HEK293 (cell line): ENCODE measurements around the gene CDCA3.

Source experiments
- FEZF1 ChIP-seq: fragments of 450-650 bp; formaldehyde crosslinking; IDR thresholded peaks from 2 replicates; pipeline ENCODE4 v1.5.1; 2016; ENCODE audit warnings: missing biosample characterization, missing genetic modification characterization
- GFI1B ChIP-seq: fragments of 450-650 bp; formaldehyde crosslinking; IDR thresholded peaks from 2 replicates; pipeline ENCODE4 v1.5.1; 2016; ENCODE audit warnings: missing biosample characterization, missing genetic modification characterization
- OSR2 ChIP-seq: fragments of 450-650 bp; formaldehyde crosslinking; IDR thresholded peaks from 2 replicates; pipeline ENCODE4 v1.5.1; 2016; ENCODE audit warnings: missing biosample characterization, missing genetic modification characterization
- ZBTB1 ChIP-seq: fragments of 450-650 bp; formaldehyde crosslinking; IDR thresholded peaks from 2 replicates; pipeline ENCODE4 v1.5.1; 2016; ENCODE audit warnings: missing biosample characterization, missing genetic modification characterization
- ZBTB21 ChIP-seq: fragments of 450-650 bp; formaldehyde crosslinking; IDR thresholded peaks from 2 replicates; pipeline ENCODE4 v1.5.1; 2017; ENCODE audit warnings: missing biosample characterization, missing genetic modification characterization
- ZBTB7A ChIP-seq: fragments of 450-650 bp; formaldehyde crosslinking; IDR thresholded peaks from 2 replicates; pipeline ENCODE4 v1.5.1; 2016; ENCODE audit warnings: low read depth, missing biosample characterization, missing genetic modification characterization
- ZFHX2 ChIP-seq: fragments of 450-650 bp; formaldehyde crosslinking; conservative IDR thresholded peaks from 2 replicates; pipeline ENCODE4 v1.5.1; 2016; ENCODE audit warnings: missing biosample characterization, missing genetic modification characterization
- ZNF10 ChIP-seq: fragments of 450-650 bp; formaldehyde crosslinking; IDR thresholded peaks from 2 replicates; pipeline ENCODE4 v1.5.1; 2017; ENCODE audit warnings: missing biosample characterization, missing genetic modification characterization
- ZNF140 ChIP-seq: fragments of 450-650 bp; formaldehyde crosslinking; IDR thresholded peaks from 2 replicates; pipeline ENCODE4 v1.5.1; 2016; ENCODE audit warnings: missing biosample characterization, missing genetic modification characterization
- ZNF155 ChIP-seq: fragments of 450-650 bp; formaldehyde crosslinking; IDR thresholded peaks from 2 replicates; pipeline ENCODE4 v1.5.1; 2016; ENCODE audit warnings: missing biosample characterization, missing genetic modification characterization
- ZNF16 ChIP-seq: fragments of 450-650 bp; formaldehyde crosslinking; IDR thresholded peaks from 2 replicates; pipeline ENCODE4 v1.5.1; 2016; ENCODE audit warnings: low read depth, missing biosample characterization, missing genetic modification characterization
- ZNF239 ChIP-seq: fragments of 450-650 bp; formaldehyde crosslinking; IDR thresholded peaks from 2 replicates; pipeline ENCODE4 v1.5.1; 2016; ENCODE audit warnings: missing biosample characterization, missing genetic modification characterization
- ZNF24 ChIP-seq: fragments of 450-650 bp; formaldehyde crosslinking; IDR thresholded peaks from 2 replicates; pipeline ENCODE4 v1.5.1; 2016; ENCODE audit warnings: missing biosample characterization, missing genetic modification characterization
- ZNF292 ChIP-seq: fragments of 450-650 bp; formaldehyde crosslinking; IDR thresholded peaks from 2 replicates; pipeline ENCODE4 v1.5.1; 2016; ENCODE audit warnings: low read depth, missing biosample characterization, missing genetic modification characterization, borderline replicate concordance
- ZNF311 ChIP-seq: fragments of 450-650 bp; formaldehyde crosslinking; IDR thresholded peaks from 2 replicates; pipeline ENCODE4 v1.5.1; 2017; ENCODE audit warnings: missing biosample characterization, missing genetic modification characterization, borderline replicate concordance
- ZNF341 ChIP-seq: fragments of 450-650 bp; formaldehyde crosslinking; IDR thresholded peaks from 2 replicates; pipeline ENCODE4; 2016; ENCODE audit warnings: low read depth, missing biosample characterization, missing genetic modification characterization
- ZNF37A ChIP-seq: fragments of 450-650 bp; IDR thresholded peaks from 2 replicates; pipeline ENCODE4 v1.5.1; 2018; ENCODE audit warnings: missing biosample characterization, missing genetic modification characterization
- ZNF404 ChIP-seq: fragments of 450-650 bp; formaldehyde crosslinking; IDR thresholded peaks from 2 replicates; pipeline ENCODE4 v1.5.1; 2017; ENCODE audit warnings: missing biosample characterization, missing genetic modification characterization
- ZNF423 ChIP-seq: fragments of 450-650 bp; formaldehyde crosslinking; IDR thresholded peaks from 2 replicates; pipeline ENCODE4 v1.5.1; 2016; ENCODE audit warnings: missing biosample characterization, missing genetic modification characterization
- ZNF558 ChIP-seq: fragments of 450-650 bp; formaldehyde crosslinking; IDR thresholded peaks from 2 replicates; pipeline ENCODE4 v1.5.1; 2016; ENCODE audit warnings: missing biosample characterization, missing genetic modification characterization
- ZNF664 ChIP-seq: fragments of 450-650 bp; formaldehyde crosslinking; IDR thresholded peaks from 2 replicates; pipeline ENCODE4 v1.5.1; 2016; ENCODE audit warnings: missing biosample characterization, missing genetic modification characterization
- ZNF76 ChIP-seq: fragments of 450-650 bp; formaldehyde crosslinking; IDR thresholded peaks from 2 replicates; pipeline ENCODE4; 2016; ENCODE audit warnings: low read depth, missing biosample characterization, missing genetic modification characterization, borderline replicate concordance
- ZNF776 ChIP-seq: fragments of 450-650 bp; formaldehyde crosslinking; IDR thresholded peaks from 2 replicates; pipeline ENCODE4 v1.5.0; 2017; ENCODE audit warnings: missing biosample characterization, missing genetic modification characterization, borderline replicate concordance
- ZSCAN16 ChIP-seq: fragments of 450-650 bp; formaldehyde crosslinking; IDR thresholded peaks from 2 replicates; pipeline ENCODE4 v1.5.1; 2016; ENCODE audit warnings: missing biosample characterization, missing genetic modification characterization
- ZSCAN30 ChIP-seq: fragments of 450-650 bp; IDR thresholded peaks from 2 replicates; pipeline ENCODE4 v1.5.1; 2018; ENCODE audit warnings: missing biosample characterization, mild to moderate bottlenecking, missing genetic modification characterization, moderate library complexity
- TF ChIP-seq, protein P1 (sequence below): fragments of 450-650 bp; formaldehyde crosslinking; IDR thresholded peaks from 2 replicates; pipeline ENCODE4 v1.5.1; 2016; ENCODE audit warnings: missing biosample characterization, missing genetic modification characterization
- TF ChIP-seq, protein P2 (sequence below): fragments of 450-650 bp; formaldehyde crosslinking; conservative IDR thresholded peaks from 2 replicates; pipeline ENCODE4 v1.5.1; 2016; ENCODE audit warnings: low read depth, missing biosample characterization, missing genetic modification characterization
- TF ChIP-seq, protein P3 (sequence below): fragments of 450-650 bp; formaldehyde crosslinking; IDR thresholded peaks from 2 replicates; pipeline ENCODE4 v1.5.1; 2017; ENCODE audit warnings: missing biosample characterization, mild to moderate bottlenecking, missing genetic modification characterization, moderate library complexity
- TF ChIP-seq, protein P4 (sequence below): fragments of 450-650 bp; formaldehyde crosslinking; IDR thresholded peaks from 2 replicates; pipeline ENCODE4 v1.5.1; 2016; ENCODE audit warnings: missing biosample characterization, missing genetic modification characterization
- TF ChIP-seq, protein P5 (sequence below): fragments of 450-650 bp; formaldehyde crosslinking; IDR thresholded peaks from 2 replicates; pipeline ENCODE4 v1.5.1; 2016; ENCODE audit warnings: missing biosample characterization, missing genetic modification characterization
- TF ChIP-seq, protein P6 (sequence below): fragments of 450-650 bp; formaldehyde crosslinking; IDR thresholded peaks from 2 replicates; pipeline ENCODE4 v1.5.1; 2017; ENCODE audit warnings: missing biosample characterization, missing genetic modification characterization

The CDCA3 gene

DNA sequence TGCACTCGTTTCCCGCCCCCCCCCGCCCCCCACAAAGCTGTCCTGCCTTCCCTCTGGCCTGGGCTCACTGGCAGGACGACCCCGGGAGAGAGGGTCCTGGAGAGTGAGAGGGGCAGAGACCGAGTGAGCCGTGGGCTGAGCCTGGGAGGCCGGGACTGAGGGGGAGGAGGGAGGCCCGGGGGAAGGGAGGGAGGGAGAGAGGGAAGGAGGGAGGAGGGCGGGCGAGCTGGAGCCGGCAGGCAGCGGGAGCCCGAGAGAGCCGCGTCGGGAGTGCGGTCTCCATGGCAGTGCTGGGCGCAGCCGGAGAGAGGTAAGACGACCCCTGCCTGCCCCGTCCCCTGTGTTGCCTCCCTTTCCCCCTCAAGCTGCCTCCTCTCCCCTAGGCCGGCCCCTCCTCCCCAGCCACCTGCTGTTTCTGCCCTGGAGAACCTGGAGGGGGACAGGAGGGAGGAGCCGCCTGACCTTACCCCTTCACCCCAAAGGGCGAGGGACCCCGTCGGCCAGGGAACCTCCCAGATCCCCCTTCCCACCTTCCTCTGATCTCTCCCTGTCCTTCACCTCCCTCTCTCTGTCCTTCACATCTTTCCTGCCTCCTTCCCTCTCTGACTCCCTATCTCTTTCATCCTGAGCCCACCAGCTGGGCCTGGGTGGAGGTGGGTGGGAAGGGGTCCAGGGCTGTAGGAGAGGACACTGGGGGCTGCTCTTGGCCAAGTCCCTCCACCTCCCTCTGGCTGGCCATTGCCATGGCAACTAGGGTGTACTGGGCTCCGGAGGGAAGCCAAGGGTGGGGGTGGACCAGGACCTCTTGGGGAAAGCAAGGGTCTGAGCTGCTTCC, 29.3 kb downstream of the CDCA3 start, which contains the start of gene GPR162 (continued):
- TF ChIP-seq ZBTB21 (no peak; the same call in 1 of the 2 replicates), GFI1B (tag by site-specific recombination) (no peak), ZNF24 (tag by site-specific recombination) (0 out of 2 replicates have a peak, but pooled peaks have one; percentile 32), ZNF404 (tag by site-specific recombination) (no peak), ZNF776 (no peak), ZNF37A (no peak), ZNF76 (tag by site-specific recombination) (peak; percentile 46), ZBTB1 (tag by site-specific recombination) (no peak), ZSCAN16 (no peak), ZNF239 (no peak), ZSCAN30 (no peak), ZNF292 (tag by site-specific recombination) (no peak), ZNF423 (tag by site-specific recombination) (0 out of 2 replicates have a peak, but pooled peaks have one; percentile 32), ZNF664 (tag by site-specific recombination) (no peak), ZNF155 (no peak), ZNF140 (tag by site-specific recombination) (no peak), ZNF16 (tag by site-specific recombination) (no peak), ZNF10 (tag by site-specific recombination) (no peak; the same call in 1 of the 2 replicates), ZBTB7A (tag by site-specific recombination) (0 out of 2 replicates have a peak, but pooled peaks have one; percentile 24), OSR2 (tag by site-specific recombination) (no peak), ZNF341 (tag by site-specific recombination) (peak; percentile 65; the same call in 1 of the 2 replicates), ZNF558 (no peak), ZFHX2 (tag by site-specific recombination) (peak; percentile 77), FEZF1 (no peak), ZNF311 (tag by site-specific recombination) (no peak)
- TF ChIP-seq, protein P1, sequence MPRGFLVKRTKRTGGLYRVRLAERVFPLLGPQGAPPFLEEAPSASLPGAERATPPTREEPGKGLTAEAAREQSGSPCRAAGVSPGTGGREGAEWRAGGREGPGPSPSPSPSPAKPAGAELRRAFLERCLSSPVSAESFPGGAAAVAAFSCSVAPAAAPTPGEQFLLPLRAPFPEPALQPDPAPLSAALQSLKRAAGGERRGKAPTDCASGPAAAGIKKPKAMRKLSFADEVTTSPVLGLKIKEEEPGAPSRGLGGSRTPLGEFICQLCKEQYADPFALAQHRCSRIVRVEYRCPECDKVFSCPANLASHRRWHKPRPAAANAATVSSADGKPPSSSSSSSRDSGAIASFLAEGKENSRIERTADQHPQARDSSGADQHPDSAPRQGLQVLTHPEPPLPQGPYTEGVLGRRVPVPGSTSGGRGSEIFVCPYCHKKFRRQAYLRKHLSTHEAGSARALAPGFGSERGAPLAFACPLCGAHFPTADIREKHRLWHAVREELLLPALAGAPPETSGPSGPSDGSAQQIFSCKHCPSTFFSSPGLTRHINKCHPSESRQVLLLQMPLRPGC (tag by site-specific recombination), result no peak
- TF ChIP-seq, protein P2, sequence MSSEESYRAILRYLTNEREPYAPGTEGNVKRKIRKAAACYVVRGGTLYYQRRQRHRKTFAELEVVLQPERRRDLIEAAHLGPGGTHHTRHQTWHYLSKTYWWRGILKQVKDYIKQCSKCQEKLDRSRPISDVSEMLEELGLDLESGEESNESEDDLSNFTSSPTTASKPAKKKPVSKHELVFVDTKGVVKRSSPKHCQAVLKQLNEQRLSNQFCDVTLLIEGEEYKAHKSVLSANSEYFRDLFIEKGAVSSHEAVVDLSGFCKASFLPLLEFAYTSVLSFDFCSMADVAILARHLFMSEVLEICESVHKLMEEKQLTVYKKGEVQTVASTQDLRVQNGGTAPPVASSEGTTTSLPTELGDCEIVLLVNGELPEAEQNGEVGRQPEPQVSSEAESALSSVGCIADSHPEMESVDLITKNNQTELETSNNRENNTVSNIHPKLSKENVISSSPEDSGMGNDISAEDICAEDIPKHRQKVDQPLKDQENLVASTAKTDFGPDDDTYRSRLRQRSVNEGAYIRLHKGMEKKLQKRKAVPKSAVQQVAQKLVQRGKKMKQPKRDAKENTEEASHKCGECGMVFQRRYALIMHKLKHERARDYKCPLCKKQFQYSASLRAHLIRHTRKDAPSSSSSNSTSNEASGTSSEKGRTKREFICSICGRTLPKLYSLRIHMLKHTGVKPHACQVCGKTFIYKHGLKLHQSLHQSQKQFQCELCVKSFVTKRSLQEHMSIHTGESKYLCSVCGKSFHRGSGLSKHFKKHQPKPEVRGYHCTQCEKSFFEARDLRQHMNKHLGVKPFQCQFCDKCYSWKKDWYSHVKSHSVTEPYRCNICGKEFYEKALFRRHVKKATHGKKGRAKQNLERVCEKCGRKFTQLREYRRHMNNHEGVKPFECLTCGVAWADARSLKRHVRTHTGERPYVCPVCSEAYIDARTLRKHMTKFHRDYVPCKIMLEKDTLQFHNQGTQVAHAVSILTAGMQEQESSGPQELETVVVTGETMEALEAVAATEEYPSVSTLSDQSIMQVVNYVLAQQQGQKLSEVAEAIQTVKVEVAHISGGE (tag by site-specific recombination), result no peak
- TF ChIP-seq, protein P3, sequence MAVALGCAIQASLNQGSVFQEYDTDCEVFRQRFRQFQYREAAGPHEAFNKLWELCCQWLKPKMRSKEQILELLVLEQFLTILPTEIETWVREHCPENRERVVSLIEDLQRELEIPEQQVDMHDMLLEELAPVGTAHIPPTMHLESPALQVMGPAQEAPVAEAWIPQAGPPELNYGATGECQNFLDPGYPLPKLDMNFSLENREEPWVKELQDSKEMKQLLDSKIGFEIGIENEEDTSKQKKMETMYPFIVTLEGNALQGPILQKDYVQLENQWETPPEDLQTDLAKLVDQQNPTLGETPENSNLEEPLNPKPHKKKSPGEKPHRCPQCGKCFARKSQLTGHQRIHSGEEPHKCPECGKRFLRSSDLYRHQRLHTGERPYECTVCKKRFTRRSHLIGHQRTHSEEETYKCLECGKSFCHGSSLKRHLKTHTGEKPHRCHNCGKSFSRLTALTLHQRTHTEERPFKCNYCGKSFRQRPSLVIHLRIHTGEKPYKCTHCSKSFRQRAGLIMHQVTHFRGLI, result no peak
- TF ChIP-seq, protein P4, sequence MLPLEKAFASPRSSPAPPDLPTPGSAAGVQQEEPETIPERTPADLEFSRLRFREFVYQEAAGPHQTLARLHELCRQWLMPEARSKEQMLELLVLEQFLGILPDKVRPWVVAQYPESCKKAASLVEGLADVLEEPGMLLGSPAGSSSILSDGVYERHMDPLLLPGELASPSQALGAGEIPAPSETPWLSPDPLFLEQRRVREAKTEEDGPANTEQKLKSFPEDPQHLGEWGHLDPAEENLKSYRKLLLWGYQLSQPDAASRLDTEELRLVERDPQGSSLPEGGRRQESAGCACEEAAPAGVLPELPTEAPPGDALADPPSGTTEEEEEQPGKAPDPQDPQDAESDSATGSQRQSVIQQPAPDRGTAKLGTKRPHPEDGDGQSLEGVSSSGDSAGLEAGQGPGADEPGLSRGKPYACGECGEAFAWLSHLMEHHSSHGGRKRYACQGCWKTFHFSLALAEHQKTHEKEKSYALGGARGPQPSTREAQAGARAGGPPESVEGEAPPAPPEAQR (tag by site-specific recombination), result no peak
- TF ChIP-seq, protein P5, sequence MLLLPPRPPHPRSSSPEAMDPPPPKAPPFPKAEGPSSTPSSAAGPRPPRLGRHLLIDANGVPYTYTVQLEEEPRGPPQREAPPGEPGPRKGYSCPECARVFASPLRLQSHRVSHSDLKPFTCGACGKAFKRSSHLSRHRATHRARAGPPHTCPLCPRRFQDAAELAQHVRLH (tag by site-specific recombination), result no peak
- TF ChIP-seq, protein P6, sequence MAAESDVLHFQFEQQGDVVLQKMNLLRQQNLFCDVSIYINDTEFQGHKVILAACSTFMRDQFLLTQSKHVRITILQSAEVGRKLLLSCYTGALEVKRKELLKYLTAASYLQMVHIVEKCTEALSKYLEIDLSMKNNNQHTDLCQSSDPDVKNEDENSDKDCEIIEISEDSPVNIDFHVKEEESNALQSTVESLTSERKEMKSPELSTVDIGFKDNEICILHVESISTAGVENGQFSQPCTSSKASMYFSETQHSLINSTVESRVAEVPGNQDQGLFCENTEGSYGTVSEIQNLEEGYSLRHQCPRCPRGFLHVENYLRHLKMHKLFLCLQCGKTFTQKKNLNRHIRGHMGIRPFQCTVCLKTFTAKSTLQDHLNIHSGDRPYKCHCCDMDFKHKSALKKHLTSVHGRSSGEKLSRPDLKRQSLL, result peak; percentile 84
